ENCODE data around the gene TKT. TPM values are rescaled to one million over a fixed set of nuclear protein-coding genes. Genes with fewer than 3 reads are reported as not detected.

TKT gene
- polyA plus RNA-seq, 1 donor from 2014 or later: 194 TPM

DNA sequence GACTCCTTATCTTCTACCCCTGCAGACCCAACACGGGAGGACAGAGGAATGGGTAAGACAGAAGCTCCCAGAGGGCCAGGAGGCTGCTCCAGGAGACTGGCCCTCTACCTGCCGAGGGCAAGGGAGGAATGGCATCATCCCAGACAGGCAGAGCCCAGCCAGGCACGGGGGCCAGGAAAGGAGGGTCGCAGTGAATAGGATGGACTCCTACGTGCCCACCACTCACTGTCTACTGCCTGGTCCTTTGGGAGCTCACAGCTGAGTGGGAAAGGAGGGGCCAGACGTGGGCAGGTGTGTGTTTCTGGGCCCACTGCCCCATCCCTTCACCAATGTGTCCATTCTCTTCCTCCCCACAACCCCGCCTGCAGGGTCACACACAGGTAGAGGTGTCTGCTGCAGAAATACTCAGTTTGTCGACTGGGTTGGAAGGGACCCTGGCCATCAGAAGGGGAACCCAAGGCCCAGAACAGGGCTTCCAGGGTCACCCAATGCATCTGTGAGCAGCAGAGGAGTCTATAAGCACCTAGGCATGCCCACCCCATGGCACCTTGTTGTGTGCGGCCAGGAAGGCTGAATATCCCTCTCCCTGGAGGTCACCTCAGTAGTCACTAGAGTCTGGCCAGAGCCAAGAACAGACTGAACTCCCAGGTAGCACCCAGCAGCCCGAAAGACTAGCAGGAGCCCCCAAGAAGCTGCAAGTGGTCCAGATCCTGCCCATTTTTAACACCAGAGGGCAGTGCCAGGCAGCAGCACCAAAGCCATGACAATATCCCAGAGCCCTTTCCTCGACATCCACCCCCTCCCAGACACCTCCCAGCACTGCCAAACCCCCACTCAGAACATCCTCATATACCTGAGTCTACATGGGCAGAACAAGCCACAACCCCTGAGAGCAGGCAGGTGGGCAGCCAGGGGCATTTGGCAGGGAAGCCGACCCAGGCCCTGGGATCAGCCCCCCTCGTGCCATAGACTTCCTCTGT is 24.0 kb downstream of the TKT start:
- Histone ChIP-seq H3K36me3 (ENCODE audit: insufficient read depth, low read length) (no peaks in the 10 kb centered on the region), H3K4me2 (ENCODE audit: low read length) (no peak overlapping the region), H3K9me3 (ENCODE audit: low read length) (no peaks in the 10 kb centered on the region), H3K9me2 (ENCODE audit: insufficient read depth, low read length) (no peaks in the 10 kb centered on the region), H3F3A (ENCODE audit: insufficient read depth, low read length, poor library complexity, severe bottlenecking) (no peaks in the 10 kb centered on the region), H4K20me1 (ENCODE audit: insufficient read depth) (no peaks in the 10 kb centered on the region), H3K79me2 (replicated peaks; ENCODE audit: insufficient read depth, low read length) (no peaks in the 10 kb centered on the region), H3K4me3 (ENCODE audit: low read length) (no peak overlapping the region), H2AFZ (ENCODE audit: low read depth, low read length) (no peak overlapping the region), H3K27ac (ENCODE audit: low read length) (no peak overlapping the region), H3K27me3 (ENCODE audit: insufficient read depth, low read depth, low read length) (no peaks in the 10 kb centered on the region), H3K9ac (ENCODE audit: low read length) (no peak overlapping the region)
- TF ChIP-seq TAF1 (IDR thresholded peaks at IDR 0.05; ENCODE audit: low read depth) (no peak), SMC3 (conservative IDR thresholded peaks at IDR 0.05; ENCODE audit: poor library complexity) (no peak), EP300 (conservative IDR thresholded peaks at IDR 0.05; ENCODE audit: poor library complexity, severe bottlenecking) (no peak), MXI1 (conservative IDR thresholded peaks at IDR 0.05; ENCODE audit: poor library complexity, severe bottlenecking) (no peak), RAD21 (conservative IDR thresholded peaks at IDR 0.05) (no peak), EZH2 (IDR thresholded peaks at IDR 0.05; ENCODE audit: borderline replicate concordance, insufficient read depth, low read length, poor library complexity, severe bottlenecking) (no peak), POLR2AphosphoS5 (IDR thresholded peaks at IDR 0.05) (no peak)
- TF ChIP-seq, protein P1, sequence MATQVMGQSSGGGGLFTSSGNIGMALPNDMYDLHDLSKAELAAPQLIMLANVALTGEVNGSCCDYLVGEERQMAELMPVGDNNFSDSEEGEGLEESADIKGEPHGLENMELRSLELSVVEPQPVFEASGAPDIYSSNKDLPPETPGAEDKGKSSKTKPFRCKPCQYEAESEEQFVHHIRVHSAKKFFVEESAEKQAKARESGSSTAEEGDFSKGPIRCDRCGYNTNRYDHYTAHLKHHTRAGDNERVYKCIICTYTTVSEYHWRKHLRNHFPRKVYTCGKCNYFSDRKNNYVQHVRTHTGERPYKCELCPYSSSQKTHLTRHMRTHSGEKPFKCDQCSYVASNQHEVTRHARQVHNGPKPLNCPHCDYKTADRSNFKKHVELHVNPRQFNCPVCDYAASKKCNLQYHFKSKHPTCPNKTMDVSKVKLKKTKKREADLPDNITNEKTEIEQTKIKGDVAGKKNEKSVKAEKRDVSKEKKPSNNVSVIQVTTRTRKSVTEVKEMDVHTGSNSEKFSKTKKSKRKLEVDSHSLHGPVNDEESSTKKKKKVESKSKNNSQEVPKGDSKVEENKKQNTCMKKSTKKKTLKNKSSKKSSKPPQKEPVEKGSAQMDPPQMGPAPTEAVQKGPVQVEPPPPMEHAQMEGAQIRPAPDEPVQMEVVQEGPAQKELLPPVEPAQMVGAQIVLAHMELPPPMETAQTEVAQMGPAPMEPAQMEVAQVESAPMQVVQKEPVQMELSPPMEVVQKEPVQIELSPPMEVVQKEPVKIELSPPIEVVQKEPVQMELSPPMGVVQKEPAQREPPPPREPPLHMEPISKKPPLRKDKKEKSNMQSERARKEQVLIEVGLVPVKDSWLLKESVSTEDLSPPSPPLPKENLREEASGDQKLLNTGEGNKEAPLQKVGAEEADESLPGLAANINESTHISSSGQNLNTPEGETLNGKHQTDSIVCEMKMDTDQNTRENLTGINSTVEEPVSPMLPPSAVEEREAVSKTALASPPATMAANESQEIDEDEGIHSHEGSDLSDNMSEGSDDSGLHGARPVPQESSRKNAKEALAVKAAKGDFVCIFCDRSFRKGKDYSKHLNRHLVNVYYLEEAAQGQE (IDR thresholded peaks at IDR 0.05; ENCODE audit: borderline replicate concordance): no peak
- TF ChIP-seq, protein P2, sequence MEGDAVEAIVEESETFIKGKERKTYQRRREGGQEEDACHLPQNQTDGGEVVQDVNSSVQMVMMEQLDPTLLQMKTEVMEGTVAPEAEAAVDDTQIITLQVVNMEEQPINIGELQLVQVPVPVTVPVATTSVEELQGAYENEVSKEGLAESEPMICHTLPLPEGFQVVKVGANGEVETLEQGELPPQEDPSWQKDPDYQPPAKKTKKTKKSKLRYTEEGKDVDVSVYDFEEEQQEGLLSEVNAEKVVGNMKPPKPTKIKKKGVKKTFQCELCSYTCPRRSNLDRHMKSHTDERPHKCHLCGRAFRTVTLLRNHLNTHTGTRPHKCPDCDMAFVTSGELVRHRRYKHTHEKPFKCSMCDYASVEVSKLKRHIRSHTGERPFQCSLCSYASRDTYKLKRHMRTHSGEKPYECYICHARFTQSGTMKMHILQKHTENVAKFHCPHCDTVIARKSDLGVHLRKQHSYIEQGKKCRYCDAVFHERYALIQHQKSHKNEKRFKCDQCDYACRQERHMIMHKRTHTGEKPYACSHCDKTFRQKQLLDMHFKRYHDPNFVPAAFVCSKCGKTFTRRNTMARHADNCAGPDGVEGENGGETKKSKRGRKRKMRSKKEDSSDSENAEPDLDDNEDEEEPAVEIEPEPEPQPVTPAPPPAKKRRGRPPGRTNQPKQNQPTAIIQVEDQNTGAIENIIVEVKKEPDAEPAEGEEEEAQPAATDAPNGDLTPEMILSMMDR (IDR thresholded peaks at IDR 0.05; ENCODE audit: poor library complexity, severe bottlenecking): no peak

DNA sequence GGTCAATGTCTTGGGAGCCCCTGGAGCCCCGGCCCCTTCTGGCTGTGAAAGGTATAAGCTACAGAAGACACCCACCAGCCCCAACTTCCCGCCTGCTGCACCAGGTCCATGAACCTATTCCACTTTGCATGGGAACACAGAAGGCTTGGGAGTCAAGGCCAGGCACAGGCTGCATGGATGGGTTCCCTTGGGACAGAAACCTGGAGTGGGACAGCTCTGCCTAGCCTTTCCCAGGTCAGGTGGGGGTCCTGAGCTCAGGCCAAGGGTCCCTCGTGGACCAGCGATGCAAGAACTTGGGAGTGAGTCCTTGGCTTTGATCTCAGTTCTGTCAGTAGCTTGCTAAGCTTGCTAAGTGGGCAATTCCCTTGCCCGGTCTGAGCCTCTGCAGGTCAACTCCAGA is 25.0 kb downstream of the TKT start:
- no peaks in the 10 kb centered on the region for H3K9me2 ChIP-seq (ENCODE audit: insufficient read depth, low read length)
- H3K9ac ChIP-seq (ENCODE audit: low read length): no peak overlapping the region
- no peaks in the 10 kb centered on the region for H3K9me3 ChIP-seq (ENCODE audit: low read length)
- H3K27ac ChIP-seq (ENCODE audit: low read length): no peak overlapping the region
- H3K4me2 ChIP-seq (ENCODE audit: low read length): no peak overlapping the region
- no peak overlapping the region for H3K4me3 ChIP-seq (ENCODE audit: low read length)
- H3K79me2 ChIP-seq (replicated peaks; ENCODE audit: insufficient read depth, low read length): no peaks in the 10 kb centered on the region
- H4K20me1 ChIP-seq (ENCODE audit: insufficient read depth): no peaks in the 10 kb centered on the region
- H3K27me3 ChIP-seq (ENCODE audit: insufficient read depth, low read depth, low read length): no peaks in the 10 kb centered on the region
- H2AFZ ChIP-seq (ENCODE audit: low read depth, low read length): no peak overlapping the region
- no peaks in the 10 kb centered on the region for H3K36me3 ChIP-seq (ENCODE audit: insufficient read depth, low read length)
- TF ChIP-seq RAD21 (conservative IDR thresholded peaks at IDR 0.05): no peak
- TF ChIP-seq EZH2 (IDR thresholded peaks at IDR 0.05; ENCODE audit: borderline replicate concordance, insufficient read depth, low read length, poor library complexity, severe bottlenecking): no peak
- TF ChIP-seq, protein P1 (IDR thresholded peaks at IDR 0.05; ENCODE audit: borderline replicate concordance): no peak
- TF ChIP-seq SMC3 (conservative IDR thresholded peaks at IDR 0.05; ENCODE audit: poor library complexity): no peak
- no peak for TF ChIP-seq TAF1 (IDR thresholded peaks at IDR 0.05; ENCODE audit: low read depth)
- no peak for TF ChIP-seq POLR2AphosphoS5 (IDR thresholded peaks at IDR 0.05)
- TF ChIP-seq, protein P2 (IDR thresholded peaks at IDR 0.05; ENCODE audit: poor library complexity, severe bottlenecking): no peak
- no peak for TF ChIP-seq EP300 (conservative IDR thresholded peaks at IDR 0.05; ENCODE audit: poor library complexity, severe bottlenecking)
- TF ChIP-seq MXI1 (conservative IDR thresholded peaks at IDR 0.05; ENCODE audit: poor library complexity, severe bottlenecking): no peak
- H3F3A ChIP-seq (ENCODE audit: insufficient read depth, low read length, poor library complexity, severe bottlenecking): no peaks in the 10 kb centered on the region

Data from neural cell (in vitro differentiated cells).